Esophagus squamous epithelium (tissue), 5 donors: ENCODE results near the gene DHRS3. TPM values are rescaled to one million over a fixed set of nuclear protein-coding genes. Genes with fewer than 3 reads are reported as not detected.

Source experiments
- DNase-seq: peaks from one replicate; lab custom pipeline; 2025; lab: John Stamatoyannopoulos, UW
- H3K27ac ChIP-seq, 4 donors: fragments of 200-600 bp; sonication (generic); one replicate each; pipeline ENCODE4 v1.5.1; 2016 to 2019; ENCODE audit warnings: mild to moderate bottlenecking in 1 of 4
- H3K27me3 ChIP-seq, 4 donors: fragments of 200-600 bp; sonication (generic); 1 replicate in 3 of 4; 2 replicates in 1 of 4; pipeline versions ENCODE4 v1.5.1 to v1.6.0; 2017 to 2021; ENCODE audit warnings: antibody characterized with exemption in 1 of 4
- H3K36me3 ChIP-seq, 3 donors: fragments of 200-600 bp; sonication (generic); one replicate each; pipeline ENCODE4 v1.5.1; 2016 to 2019
- H3K4me1 ChIP-seq, 3 donors: fragments of 200-600 bp; sonication (generic); one replicate each; pipeline ENCODE4 v1.5.1; 2017 to 2019
- H3K4me3 ChIP-seq, 4 donors: fragments of 200-600 bp; sonication (generic); 1 replicate in 3 of 4; 2 replicates in 1 of 4; pipeline ENCODE4 v1.5.1; 2016 to 2019; ENCODE audit warnings: mild to moderate bottlenecking in 2 of 4, moderate library complexity in 1 of 4
- H3K9me3 ChIP-seq, 3 donors: fragments of 200-600 bp; sonication (generic); one replicate each; pipeline ENCODE4 v1.5.1; 2016 to 2019
- CTCF ChIP-seq, 6 experiments: fragments of 450-650 bp in 4 of 6; fragments of 200-600 bp in 2 of 6; sonication (generic) in 2 of 6; IDR thresholded peaks; one replicate each; pipeline ENCODE4 v1.5.1; 2016 to 2019; ENCODE audit warnings: antibody characterized with exemption in 6 of 6, mild to moderate bottlenecking in 4 of 6, moderate library complexity in 4 of 6
- POLR2A ChIP-seq, 4 donors: fragments of 450-650 bp; IDR thresholded peaks; one replicate each; pipeline ENCODE4 v1.6.1; 2017; ENCODE audit warnings: antibody characterized with exemption in 4 of 4, mild to moderate bottlenecking in 4 of 4, moderate library complexity in 3 of 4
- WGBS, 2 donors: methylation state at CpG; one replicate each; pipeline ENCODE4 v1.1.5; 2018; 5-methylcytosine and 5-hydroxymethylcytosine counted together
- intact Hi-C: fragments of 100-400 bp; cut with DNase I; formaldehyde crosslinking; loops from one replicate; pipeline ENCODE4 v1.15.0; 2022
- total RNA-seq, 4 donors: library from RNA; depleted of rRNA; stranded (reverse); fragments of >200 nt; gene quantifications; one replicate each; pipeline ENCODE4 v1.1.0, GENCODE V29; 2016
- donor health status: DM: yes; HTN: yes; CAD: no.

The DHRS3 gene
- total RNA-seq, 4 donors from 2014 or later, result 87.7 to 166 (median 117) TPM

- intact Hi-C loops, result no loop called here
- Histone ChIP-seq H3K4me3 (no peak overlapping the region), H3K27ac (peak overlapping the region; percentile 57 to 89 (median 84)), H3K27me3 (no peaks in the 10 kb centered on the region), H3K36me3 (no peaks in the 10 kb centered on the region), H3K4me1 (peaks cover 4 to 64% (median 39%) of the 10 kb centered on the region in 3 donors), H3K9me3 (no peaks in the 10 kb centered on the region)
- TF ChIP-seq POLR2A (IDR thresholded peaks at IDR 0.05), result no peak
- TF ChIP-seq CTCF (IDR thresholded peaks at IDR 0.05), result no peak
- WGBS, 2 donors, result 86 to 100% methylated on average over 1 to 8 of the region's 14 CpGs
- DNase-seq, result no peak
Measured at GRCh38 chr1:12548279-12548972, 69.6 kb downstream of the DHRS3 start.

- intact Hi-C loops, result no loop called here
- no peak for DNase-seq
- H3K27ac ChIP-seq, result peak overlapping the region; percentile 57 to 89 (median 84)
Measured at GRCh38 chr1:12547586-12548225, 70.3 kb downstream of the DHRS3 start.

GRCh38 chr1:12546771-12547585 lies 71.0 kb downstream of the DHRS3 start:
- intact Hi-C loops, result no loop called here

More at GRCh38 chr1:12547586-12548225, 70.3 kb downstream of the DHRS3 start:
- TF ChIP-seq CTCF (IDR thresholded peaks at IDR 0.05), result no peak
- no peak for TF ChIP-seq POLR2A (IDR thresholded peaks at IDR 0.05)
- Histone ChIP-seq H3K36me3 (no peaks in the 10 kb centered on the region), H3K4me1 (peaks cover 4 to 57% (median 38%) of the 10 kb centered on the region in 3 donors), H3K9me3 (no peaks in the 10 kb centered on the region), H3K27me3 (no peaks in the 10 kb centered on the region), H3K4me3 (no peak overlapping the region)
- 86 to 91% methylated on average over 6 to 8 of the region's 20 CpGs for WGBS, 2 donors

GRCh38 chr1:12544992-12545391 lies 73.0 kb downstream of the DHRS3 start:
- Histone ChIP-seq H3K4me3 (no peak overlapping the region), H3K27ac (no peak overlapping the region), H3K4me1 (peaks cover 18 to 62% (median 41%) of the 10 kb centered on the region in 3 donors), H3K27me3 (no peaks in the 10 kb centered on the region), H3K9me3 (no peaks in the 10 kb centered on the region), H3K36me3 (no peaks in the 10 kb centered on the region)
- no peak for TF ChIP-seq POLR2A (IDR thresholded peaks at IDR 0.05)
- TF ChIP-seq CTCF (IDR thresholded peaks at IDR 0.05), result no peak
- no peak for DNase-seq
- intact Hi-C loops, result no loop called here
- 28 to 34% methylated on average over 8 of the region's 8 CpGs for WGBS, 2 donors

More at GRCh38 chr1:12546771-12547585, 71.0 kb downstream of the DHRS3 start:
- Histone ChIP-seq H3K4me3 (no peak overlapping the region), H3K4me1 (peaks cover 4 to 51% (median 33%) of the 10 kb centered on the region in 3 donors), H3K9me3 (no peaks in the 10 kb centered on the region), H3K27ac (peak overlapping the region in 3 of 4 donors; percentile 79 to 89 (median 88)), H3K27me3 (no peaks in the 10 kb centered on the region), H3K36me3 (no peaks in the 10 kb centered on the region)
- WGBS, 2 donors, result 46 to 54% methylated on average over 14 of the region's 17 CpGs
- DNase-seq, result no peak
- no peak for TF ChIP-seq POLR2A (IDR thresholded peaks at IDR 0.05)
- no peak for TF ChIP-seq CTCF (IDR thresholded peaks at IDR 0.05)
